Smooth muscle cell (in vitro differentiated cells): Measurements from ENCODE around the gene UBXN6. TPM values are rescaled to one million over a fixed set of nuclear protein-coding genes. Genes with fewer than 3 reads are reported as not detected.

Experiments used
- DNase-seq: peaks from one replicate; lab custom pipeline; 2025; ENCODE audit not compliant: unreplicated experiment; lab: John Stamatoyannopoulos, UW
- H2AFZ ChIP-seq: fragments of 200-600 bp; sonication (generic); 2 replicates; pipeline ENCODE4 v1.6.0; 2016; ENCODE audit warnings: antibody characterized with exemption, low read depth, mild to moderate bottlenecking
- H3F3A ChIP-seq: fragments of 200-600 bp; sonication (generic); 2 replicates; pipeline ENCODE4 v1.6.0; 2017; ENCODE audit warnings: antibody characterized with exemption, low read depth
- H3K27ac ChIP-seq: fragments of 200-600 bp; sonication (generic); 2 replicates; pipeline ENCODE4 v1.5.1; 2016; ENCODE audit warnings: low read depth, mild to moderate bottlenecking
- H3K27me3 ChIP-seq: fragments of 200-600 bp; sonication (generic); 2 replicates; pipeline ENCODE4 v1.6.1; 2016; ENCODE audit warnings: low read depth, mild to moderate bottlenecking
- H3K36me3 ChIP-seq: fragments of 200-600 bp; sonication (generic); 2 replicates; pipeline ENCODE4 v1.5.1; 2016; ENCODE audit warnings: low read depth
- H3K4me1 ChIP-seq: fragments of 200-600 bp; sonication (generic); 2 replicates; pipeline ENCODE4 v1.5.1; 2016; ENCODE audit warnings: low read depth
- H3K4me2 ChIP-seq: fragments of 200-600 bp; sonication (generic); 2 replicates; pipeline ENCODE4 v1.6.0; 2016; ENCODE audit warnings: mild to moderate bottlenecking
- H3K4me3 ChIP-seq: fragments of 200-600 bp; sonication (generic); 2 replicates; pipeline ENCODE4 v1.5.1; 2016; ENCODE audit warnings: mild to moderate bottlenecking
- H3K79me2 ChIP-seq: fragments of 200-600 bp; sonication (generic); 2 replicates; pipeline ENCODE4 v1.6.0; 2016; ENCODE audit warnings: low read depth, mild to moderate bottlenecking
- H3K9ac ChIP-seq: fragments of 200-600 bp; sonication (generic); 2 replicates; pipeline ENCODE4 v1.6.0; 2016; ENCODE audit warnings: low read depth
- H3K9me3 ChIP-seq: fragments of 200-600 bp; sonication (generic); replicated peaks from 2 replicates; pipeline ENCODE4 v1.5.1; 2016; ENCODE audit warnings: low read depth
- H4K20me1 ChIP-seq: fragments of 200-600 bp; sonication (generic); 2 replicates; pipeline ENCODE4 v1.6.0; 2016; ENCODE audit warnings: low read depth
- CTCF ChIP-seq: fragments of 200-600 bp; sonication (generic); IDR thresholded peaks from 2 replicates; pipeline ENCODE4 v1.5.1; 2017; ENCODE audit warnings: borderline replicate concordance, mild to moderate bottlenecking, antibody characterized with exemption; ENCODE audit not compliant: insufficient read depth, poor library complexity, severe bottlenecking
- WGBS: methylation state at CpG from one replicate; pipeline ENCODE4 v1.1.7; 2016; ENCODE audit warnings: low lambda C conversion rate; 5-methylcytosine and 5-hydroxymethylcytosine counted together
- polyA plus RNA-seq: library from polyadenylated mRNA; unstranded; fragments of >200 nt; fragmentation: Nextera tagmentation; extraction: Ambion mirVana; gene quantifications from 2 replicates; pipeline ENCODE4 v1.2.1, GENCODE V29; 2016
- total RNA-seq: library from RNA; depleted of rRNA; stranded (reverse); fragments of >200 nt; gene quantifications from 2 replicates; pipeline ENCODE4 v1.2.3, GENCODE V29; 2014

UBXN6 gene
- total and polyA plus RNA-seq, 2 experiments from 2014 or later, result 44.8 to 50.7 TPM

GRCh38 chr19:4473763-4474513 is 16.3 kb upstream of the UBXN6 start:
- TF ChIP-seq CTCF, result no peak
- no peaks in the 10 kb centered on the region for H3K27me3 ChIP-seq
- H3K9ac ChIP-seq, result peak overlapping the region; percentile 91
- peak overlapping the region; percentile 87 for H3K4me3 ChIP-seq
- H3K27ac ChIP-seq, result peak overlapping the region; percentile 18
- H2AFZ ChIP-seq, result peak overlapping the region; percentile 49
- no peaks in the 10 kb centered on the region for H3K9me3 ChIP-seq
- peaks cover 42% of the 10 kb centered on the region for H3K79me2 ChIP-seq
- H3K36me3 ChIP-seq, result no peaks in the 10 kb centered on the region
- H3K4me2 ChIP-seq, result peak overlapping the region; percentile 99
- peaks cover 4% of the 10 kb centered on the region for H3F3A ChIP-seq
- H3K4me1 ChIP-seq, result peaks cover 19% of the 10 kb centered on the region
- 20% methylated on average over 18 of the region's 23 CpGs for WGBS
- DNase-seq, result no peak
- peaks cover 31% of the 10 kb centered on the region for H4K20me1 ChIP-seq

GRCh38 chr19:4473011-4473762 is 15.6 kb upstream of the UBXN6 start:
- peak overlapping the region; percentile 87 for H3K4me3 ChIP-seq
- peak overlapping the region; percentile 51 for H3K27ac ChIP-seq
- TF ChIP-seq CTCF, result no peak
- H3F3A ChIP-seq, result peaks cover 4% of the 10 kb centered on the region
- H2AFZ ChIP-seq, result no peak overlapping the region
- no peaks in the 10 kb centered on the region for H3K9me3 ChIP-seq
- H3K79me2 ChIP-seq, result peaks cover 41% of the 10 kb centered on the region
- WGBS, result 26% methylated on average over 15 of the region's 25 CpGs
- DNase-seq, result no peak
- peak overlapping the region; percentile 99 for H3K4me2 ChIP-seq
- H4K20me1 ChIP-seq, result peaks cover 24% of the 10 kb centered on the region
- no peaks in the 10 kb centered on the region for H3K36me3 ChIP-seq
- H3K9ac ChIP-seq, result peak overlapping the region; percentile 91
- H3K4me1 ChIP-seq, result peaks cover 19% of the 10 kb centered on the region
- H3K27me3 ChIP-seq, result no peaks in the 10 kb centered on the region

GRCh38 chr19:4472174-4472974 is 14.8 kb upstream of the UBXN6 start, which contains the start of gene HDGFL2:
Gene HDGFL2 (plus strand): TSS chr19:4472297. CDS start chr19:4472351, 54 bp downstream.
- Histone ChIP-seq H3K36me3 (no peaks in the 10 kb centered on the region), H4K20me1 (peaks cover 19% of the 10 kb centered on the region), H3K27me3 (no peaks in the 10 kb centered on the region), H3K9me3 (no peaks in the 10 kb centered on the region), H3K4me2 (peak within 1 kb of the TSS; percentile 99), H3K79me2 (peaks cover 41% of the 10 kb centered on the region), H3K27ac (peak within 1 kb of the TSS; percentile 77), H3K4me3 (peak within 1 kb of the TSS; percentile 87), H3K9ac (peak within 1 kb of the TSS; percentile 91), H3F3A (peaks cover 4% of the 10 kb centered on the region), H3K4me1 (peaks cover 19% of the 10 kb centered on the region), H2AFZ (peak within 1 kb of the TSS; percentile 95)
- no peak for DNase-seq
- WGBS, result 2% methylated on average over 29 of the region's 71 CpGs
- no peak for TF ChIP-seq CTCF
